Stimulated activated CD8-positive, alpha-beta memory T cell treated with anti-CD3 and anti-CD28 coated beads, Interleukin-2, amount 100 ng/mL, for 48 hours (primary cell): ENCODE measurements around the gene OR52W1.

Experiments used
- DNase-seq, 2 donors: peaks; one replicate each; pipeline ENCODE4 v3.0.0-alpha.2; 2020; ENCODE audit warnings: low read depth in 2 of 2

The OR52W1 gene, protein sequence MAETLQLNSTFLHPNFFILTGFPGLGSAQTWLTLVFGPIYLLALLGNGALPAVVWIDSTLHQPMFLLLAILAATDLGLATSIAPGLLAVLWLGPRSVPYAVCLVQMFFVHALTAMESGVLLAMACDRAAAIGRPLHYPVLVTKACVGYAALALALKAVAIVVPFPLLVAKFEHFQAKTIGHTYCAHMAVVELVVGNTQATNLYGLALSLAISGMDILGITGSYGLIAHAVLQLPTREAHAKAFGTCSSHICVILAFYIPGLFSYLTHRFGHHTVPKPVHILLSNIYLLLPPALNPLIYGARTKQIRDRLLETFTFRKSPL

DNA sequence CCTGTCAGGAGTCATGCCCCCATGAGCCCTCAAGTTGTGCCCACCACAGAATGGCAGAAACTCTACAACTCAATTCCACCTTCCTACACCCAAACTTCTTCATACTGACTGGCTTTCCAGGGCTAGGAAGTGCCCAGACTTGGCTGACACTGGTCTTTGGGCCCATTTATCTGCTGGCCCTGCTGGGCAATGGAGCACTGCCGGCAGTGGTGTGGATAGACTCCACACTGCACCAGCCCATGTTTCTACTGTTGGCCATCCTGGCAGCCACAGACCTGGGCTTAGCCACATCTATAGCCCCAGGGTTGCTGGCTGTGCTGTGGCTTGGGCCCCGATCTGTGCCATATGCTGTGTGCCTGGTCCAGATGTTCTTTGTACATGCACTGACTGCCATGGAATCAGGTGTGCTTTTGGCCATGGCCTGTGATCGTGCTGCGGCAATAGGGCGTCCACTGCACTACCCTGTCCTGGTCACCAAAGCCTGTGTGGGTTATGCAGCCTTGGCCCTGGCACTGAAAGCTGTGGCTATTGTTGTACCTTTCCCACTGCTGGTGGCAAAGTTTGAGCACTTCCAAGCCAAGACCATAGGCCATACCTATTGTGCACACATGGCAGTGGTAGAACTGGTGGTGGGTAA is at the start of gene OR52W1:
Gene OR52W1, plus strand, starts transcription at position 51 of the 637 bp plus-strand sequence. Its CDS starts 0 bp downstream, at position 51.
- no peak for DNase-seq

DNA sequence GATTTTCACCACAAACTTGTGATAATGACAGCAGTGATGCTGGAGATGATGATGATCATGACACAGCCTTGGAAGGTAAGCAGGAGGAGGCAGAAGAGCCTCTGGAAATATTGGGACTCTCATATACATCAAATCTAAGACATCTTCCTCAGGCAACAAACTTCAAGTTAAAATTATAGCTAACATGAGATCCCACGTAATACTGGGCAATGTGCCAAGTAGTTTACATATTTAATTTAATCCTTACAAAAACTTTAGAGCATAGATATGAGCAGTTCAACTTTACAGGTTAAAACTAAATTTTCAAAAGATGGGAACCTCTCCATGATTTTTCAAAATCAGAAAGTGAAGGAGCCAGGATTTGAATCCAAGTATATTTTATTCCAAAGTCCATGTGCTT is 47.9 kb upstream of the OR52W1 start:
- DNase-seq, result no peak

DNA sequence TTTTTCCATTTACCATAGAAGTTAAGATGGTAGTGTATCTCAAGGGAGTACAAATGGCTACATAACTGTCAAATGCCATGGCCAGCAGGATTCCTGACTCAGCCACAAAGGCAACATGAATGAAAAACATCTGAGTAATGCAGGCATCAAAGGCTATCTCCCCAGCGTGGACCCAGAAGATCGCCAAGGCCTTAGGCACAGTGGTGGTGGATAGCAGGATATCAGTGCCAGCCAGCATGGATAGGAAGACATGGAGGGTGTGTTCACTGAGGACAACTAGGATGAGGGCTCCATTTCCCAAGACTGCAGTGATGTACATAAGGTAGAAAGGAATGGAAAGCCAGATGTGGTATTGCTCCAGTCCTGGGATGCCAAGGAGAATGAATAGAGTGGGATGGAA is 46.9 kb upstream of the OR52W1 start:
- DNase-seq, result no peak

DNA sequence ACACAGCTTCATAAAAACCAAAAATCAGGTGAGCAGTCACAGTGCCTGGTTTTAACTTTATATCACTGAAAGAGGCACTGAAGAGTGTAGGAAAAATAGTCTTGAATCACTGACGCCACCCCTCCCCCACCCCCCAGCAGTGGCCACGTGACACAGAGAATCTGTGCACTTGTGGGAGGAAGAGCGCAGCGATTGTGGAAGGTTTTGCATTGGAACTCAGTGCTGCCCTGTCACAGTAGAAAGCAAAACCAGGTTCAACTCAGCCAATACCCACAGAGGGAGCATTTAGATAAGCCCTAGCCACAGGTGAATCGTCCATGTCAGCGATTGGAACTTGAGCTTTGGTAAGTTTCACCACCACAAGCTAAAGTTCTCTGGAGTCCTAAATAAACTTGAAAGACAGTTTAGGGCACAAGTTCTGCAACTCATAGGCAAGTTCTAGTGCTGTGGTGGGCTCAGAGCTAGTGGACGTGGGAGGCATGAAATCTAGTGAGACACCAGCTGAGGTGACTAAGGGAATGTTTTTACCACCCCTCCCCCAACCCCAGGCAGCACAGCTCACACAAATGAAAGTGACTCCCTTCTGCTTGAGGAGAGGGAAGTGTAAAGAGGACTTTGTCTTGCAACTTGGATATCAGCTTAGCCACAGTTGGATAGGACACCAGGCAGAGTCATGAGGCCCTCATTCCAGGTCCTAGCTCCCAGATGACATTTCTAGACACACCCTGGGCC is 42.2 kb upstream of the OR52W1 start:
- no peak for DNase-seq

DNA sequence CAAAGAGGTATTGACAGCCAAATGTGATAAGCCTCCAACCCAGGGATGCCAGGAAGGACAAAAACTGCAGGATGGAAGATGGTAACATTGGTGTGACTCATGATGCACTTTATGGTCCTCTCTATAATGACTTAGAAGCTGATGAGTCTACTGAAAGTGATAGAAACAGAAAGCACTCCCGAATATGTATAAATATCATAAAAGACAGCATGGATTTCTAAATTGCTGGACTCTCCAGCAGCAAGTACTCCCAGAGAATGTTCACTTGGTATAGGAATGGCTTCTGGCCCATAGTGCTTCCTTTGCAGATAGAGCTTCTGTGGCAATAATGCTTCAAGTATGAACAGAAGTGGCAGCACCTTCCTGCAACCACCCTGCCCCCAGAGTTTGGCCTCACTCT is 28.8 kb upstream of the OR52W1 start, which contains the start of gene OR52B2:
Gene OR52B2, minus strand, starts transcription at position 101 of the 400 bp plus-strand sequence. Its CDS starts 0 bp downstream, at position 101.
- DNase-seq, result no peak

DNA sequence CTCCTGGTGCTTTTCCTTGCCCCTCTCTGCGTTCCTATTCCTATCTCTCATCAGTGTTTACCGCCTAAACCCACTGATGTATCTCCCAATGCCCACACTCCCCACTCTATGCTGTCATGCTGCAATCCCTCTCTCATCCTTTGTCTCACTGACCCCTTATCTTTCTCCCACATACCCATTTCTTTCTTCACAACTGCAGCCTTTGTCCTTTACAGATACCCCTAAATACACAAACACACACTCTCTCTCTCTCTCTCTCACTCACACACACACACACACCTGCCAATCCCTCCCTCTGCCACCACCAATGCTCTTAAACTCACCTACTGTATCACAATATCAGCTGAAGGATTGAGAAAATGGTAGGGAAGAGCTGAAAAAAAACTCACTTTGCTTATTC is 23.6 kb upstream of the OR52W1 start:
- DNase-seq, result no peak

DNA sequence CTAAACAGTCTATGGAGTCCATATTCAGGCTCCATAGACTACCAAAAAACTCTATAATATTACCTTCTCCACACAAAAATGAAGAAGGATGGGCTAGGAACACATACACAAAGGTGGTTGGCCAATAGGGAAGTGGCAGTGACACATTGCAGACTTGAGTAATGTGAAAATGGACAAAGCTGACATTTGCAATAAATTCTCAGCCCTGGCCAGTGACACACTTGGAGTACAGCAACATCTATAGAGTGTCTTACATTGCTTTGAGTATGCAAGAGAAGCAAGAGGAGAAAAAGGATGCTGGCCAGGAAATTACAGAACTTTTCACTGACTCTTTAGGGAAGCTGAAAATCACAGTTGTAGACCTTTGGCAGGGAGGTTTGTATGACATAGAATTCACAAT is 7.3 kb upstream of the OR52W1 start:
- DNase-seq, result no peak

DNA sequence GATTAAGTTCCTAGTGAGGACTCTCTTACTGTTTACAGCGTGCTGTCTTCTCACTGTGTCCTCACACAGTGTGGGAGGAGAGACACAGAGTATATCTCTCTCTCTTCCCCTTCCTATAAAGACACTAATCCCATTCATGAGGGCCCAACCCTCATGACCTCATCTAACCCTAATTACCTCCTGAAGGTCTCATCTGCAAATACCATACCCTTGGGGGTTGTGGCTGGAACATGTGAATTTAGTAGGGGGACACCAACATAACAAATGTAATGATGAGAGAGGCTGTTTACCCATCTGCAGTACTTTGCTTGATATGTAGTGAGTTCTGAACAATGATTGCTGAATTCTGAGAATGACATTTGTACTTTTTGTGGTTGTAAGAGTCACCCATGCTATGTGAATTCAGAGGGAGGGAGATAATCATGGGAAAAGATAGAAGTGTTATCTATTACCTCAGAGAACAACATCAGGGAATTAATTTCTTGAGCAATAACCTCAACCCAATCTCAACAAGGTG is 4.9 kb upstream of the OR52W1 start:
- no peak for DNase-seq

DNA sequence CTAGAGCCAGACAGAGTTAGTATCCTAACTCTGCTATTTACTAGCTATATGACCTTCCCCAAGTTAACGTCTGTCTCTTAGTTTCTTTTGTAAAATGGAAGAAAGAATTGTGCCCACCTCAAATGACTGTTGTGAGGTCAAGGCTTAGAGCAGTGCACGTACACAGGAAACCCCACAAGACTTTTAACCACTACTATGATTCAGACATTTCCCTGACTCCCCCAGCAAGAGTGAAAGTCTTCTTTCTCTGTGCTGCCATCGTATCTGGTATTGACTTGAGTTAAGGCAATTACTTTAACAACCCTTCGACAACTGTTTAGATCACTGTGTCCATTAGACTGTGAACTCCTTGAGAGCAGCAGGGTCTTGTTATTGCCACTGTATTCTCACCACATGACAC is 2.6 kb upstream of the OR52W1 start:
- no peak for DNase-seq

DNA sequence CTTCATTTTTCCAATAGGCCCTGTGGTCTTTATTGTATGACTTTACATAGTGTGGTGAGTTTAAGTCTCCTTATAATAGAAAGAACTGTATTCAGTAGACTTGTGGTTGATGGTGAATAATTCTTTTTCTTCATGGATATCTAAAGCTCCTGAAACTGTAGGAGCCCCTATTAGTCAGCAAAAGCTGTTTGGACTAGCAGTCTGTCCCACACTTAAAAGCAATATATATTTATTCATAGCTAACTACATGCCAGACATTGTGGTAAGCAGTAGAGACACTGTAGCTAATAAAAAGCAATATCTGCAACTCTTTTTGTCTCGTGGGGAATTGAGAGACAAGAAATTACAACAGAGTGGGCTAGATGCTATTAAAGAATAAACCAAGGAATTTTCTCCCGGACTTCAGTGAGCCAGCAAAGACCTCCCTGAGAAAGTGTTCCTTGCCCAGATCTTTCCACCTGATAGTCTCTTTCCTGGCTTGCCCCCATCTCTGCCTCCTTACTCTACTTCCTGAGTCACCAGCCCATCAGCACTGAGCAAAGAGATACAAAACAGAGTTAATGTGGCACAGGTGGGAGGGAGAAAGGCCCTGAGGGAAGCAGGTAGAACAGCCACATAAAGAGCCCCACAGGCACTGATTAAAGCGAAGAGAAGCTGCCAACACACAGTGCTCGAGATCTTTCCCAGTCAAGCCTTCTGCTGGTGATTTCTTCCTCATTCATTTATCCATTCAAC is 1.4 kb upstream of the OR52W1 start:
- no peak for DNase-seq

DNA sequence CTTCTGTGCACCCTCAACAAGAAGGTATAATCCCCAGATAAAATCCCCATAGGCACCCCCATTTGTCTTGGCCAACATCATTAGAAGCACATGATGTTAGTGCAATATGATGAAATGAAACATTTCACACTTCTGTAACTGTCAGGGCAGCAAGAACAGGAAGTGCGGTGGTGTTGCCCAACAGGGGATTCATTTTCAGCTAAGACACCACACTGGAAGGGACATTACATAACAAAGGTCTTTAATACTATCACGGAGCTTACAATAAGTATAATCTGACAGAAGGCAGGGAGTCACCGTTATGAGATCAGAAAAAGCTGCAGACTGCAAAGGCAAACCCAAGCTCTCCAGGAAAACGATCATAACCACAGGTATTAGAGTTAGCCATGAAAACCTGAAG is 2.0 kb downstream of the OR52W1 start:
- DNase-seq, result no peak

DNA sequence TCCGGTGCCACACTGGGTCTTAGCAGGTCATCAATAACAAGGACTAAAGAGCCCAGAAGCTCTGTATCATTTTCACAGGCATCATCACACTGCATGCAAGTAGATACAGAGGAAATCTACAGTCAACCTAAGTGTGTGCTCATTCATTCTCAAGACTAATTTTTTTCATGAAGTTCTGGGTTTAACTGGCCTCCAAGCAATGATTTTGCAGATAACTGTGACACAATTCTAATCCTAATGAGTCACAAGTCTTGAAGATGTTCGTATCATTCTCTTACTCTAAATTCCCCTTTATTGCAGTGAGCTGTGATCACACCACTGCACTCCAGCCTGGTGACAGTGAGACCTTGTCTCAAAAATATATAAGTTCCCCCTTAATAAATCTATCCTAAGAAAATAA is 2.5 kb downstream of the OR52W1 start:
- no peak for DNase-seq

DNA sequence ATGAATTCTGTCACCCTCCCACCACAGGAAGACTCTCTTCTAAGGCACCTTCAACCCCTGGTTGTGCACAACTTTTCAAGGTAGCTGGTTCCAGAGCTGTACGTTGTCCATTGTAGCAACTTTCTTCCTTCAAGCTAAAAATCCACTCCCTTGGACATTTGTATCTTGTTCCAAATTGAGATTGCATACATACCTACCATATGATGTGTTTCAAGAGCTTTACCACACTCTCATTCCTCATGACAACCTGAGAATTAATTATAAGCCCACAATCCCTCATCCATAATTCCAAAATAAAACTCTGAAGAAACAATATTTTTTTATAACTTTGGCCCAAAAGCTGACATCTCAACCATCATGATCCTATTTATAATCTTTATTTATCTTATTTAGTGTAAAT is 3.0 kb downstream of the OR52W1 start:
- DNase-seq, result no peak

DNA sequence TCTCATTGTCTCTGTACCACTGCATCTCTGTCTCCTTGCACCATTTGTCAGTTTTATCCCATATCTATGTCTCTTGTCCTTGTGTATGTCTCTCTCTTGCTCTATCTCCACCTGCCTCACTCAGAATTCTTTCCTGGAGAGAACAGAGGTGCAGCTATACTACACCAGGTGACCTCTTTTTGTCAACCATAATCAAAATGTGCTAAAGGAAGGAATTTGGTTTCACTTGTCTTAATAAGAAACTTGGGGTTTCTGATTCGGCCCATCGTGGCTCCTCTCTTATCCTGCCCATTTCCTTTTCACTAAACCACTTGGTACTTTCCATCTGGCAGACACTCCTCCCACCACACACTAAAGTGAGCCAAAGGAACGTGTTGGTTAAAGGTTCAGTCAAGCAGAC is 4.3 kb downstream of the OR52W1 start:
- DNase-seq, result no peak

DNA sequence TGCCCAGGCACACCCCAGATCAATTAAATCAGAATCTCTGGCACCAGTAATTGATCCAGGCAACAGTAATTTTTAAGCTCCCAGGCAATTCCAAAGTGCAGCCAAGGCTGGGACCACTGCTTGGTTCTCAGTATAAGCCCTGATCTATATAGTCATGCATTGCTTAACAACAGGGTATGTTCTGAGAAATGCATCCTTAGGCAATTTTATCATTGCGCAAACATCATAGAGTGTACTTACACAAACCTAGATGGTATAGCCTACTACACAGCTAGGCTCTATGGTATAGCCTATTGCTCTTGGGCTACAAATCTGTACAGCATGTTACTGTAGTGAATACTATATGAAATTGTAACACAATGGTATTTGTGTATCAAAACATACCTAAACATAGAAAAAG is 5.7 kb downstream of the OR52W1 start:
- DNase-seq, result no peak

DNA sequence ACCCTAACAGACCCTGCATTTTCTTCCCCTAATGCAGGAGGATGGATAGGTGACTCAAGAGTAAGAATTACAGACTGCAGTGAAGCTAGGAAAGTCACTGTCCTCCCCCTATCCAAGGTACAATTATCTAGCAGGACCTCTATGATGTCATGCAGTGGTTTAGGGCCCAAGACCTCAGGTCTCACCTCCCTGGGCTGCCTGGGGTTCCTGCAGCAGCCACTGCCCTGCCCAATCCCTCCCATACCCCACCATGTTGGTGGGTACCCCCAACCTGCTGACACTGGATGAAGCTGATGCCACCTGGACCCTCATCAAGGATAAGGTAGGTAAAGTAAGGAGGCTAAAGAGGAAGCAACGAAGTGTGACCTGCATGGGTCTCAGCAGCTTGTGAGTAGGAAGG is 6.3 kb downstream of the OR52W1 start, which contains the start of gene C11orf42:
Gene C11orf42, plus strand, starts transcription at position 192 of the 400 bp plus-strand sequence. Its CDS starts 59 bp downstream, at position 251.
- DNase-seq, result no peak

DNA sequence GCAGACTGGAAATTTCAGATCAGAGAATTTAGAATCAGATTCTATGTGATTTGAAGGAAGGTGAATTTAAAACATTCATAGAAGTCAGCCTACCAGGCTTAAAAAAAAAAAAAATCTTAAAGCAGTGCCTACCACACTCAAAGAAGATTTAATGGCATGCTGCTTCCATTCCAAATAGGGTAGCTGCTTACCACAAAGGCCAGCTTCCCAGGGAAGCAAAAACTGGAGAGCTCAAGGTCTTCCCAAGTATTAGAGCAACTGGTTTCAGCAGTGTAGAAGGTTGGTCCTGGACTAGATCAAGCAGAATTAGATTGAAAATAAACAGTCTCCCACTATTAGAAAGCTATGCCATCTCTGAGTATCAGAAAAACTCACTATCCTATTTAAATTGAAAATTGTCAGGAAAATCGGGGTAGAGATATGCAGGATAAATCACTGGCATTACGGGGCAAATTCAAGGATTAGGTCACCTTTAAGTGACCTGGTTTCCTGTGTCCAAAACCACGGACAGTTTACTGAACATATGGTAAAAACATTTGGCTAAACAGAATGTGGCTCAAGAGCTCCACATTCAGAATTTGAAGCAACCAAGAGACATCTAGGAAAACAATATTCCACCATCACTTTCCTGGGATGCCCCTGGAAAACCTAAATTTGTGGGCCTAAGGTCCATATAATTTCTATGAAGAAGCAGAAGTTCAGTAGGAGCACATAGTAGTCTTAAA is 7.6 kb downstream of the OR52W1 start:
- no peak for DNase-seq

DNA sequence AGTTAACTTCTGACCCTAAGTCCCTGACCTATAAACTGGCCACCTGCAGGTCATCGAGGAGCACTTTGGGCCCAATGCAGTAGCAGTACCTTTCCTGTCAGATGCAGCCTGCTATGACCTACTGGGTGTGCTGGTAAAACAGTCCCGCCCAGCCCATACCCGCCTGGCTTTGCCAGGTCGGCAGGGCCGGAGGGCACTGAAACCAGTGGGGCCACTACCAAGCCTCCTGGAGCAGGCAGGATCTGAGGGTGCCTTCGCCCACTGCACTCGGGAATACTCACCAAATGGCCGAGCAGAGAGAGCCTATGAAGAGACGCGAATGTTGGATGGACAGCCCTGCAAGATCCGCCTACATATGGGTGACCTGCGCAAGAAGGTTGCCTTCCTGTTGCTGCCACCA is 10.8 kb downstream of the OR52W1 start:
- no peak for DNase-seq

DNA sequence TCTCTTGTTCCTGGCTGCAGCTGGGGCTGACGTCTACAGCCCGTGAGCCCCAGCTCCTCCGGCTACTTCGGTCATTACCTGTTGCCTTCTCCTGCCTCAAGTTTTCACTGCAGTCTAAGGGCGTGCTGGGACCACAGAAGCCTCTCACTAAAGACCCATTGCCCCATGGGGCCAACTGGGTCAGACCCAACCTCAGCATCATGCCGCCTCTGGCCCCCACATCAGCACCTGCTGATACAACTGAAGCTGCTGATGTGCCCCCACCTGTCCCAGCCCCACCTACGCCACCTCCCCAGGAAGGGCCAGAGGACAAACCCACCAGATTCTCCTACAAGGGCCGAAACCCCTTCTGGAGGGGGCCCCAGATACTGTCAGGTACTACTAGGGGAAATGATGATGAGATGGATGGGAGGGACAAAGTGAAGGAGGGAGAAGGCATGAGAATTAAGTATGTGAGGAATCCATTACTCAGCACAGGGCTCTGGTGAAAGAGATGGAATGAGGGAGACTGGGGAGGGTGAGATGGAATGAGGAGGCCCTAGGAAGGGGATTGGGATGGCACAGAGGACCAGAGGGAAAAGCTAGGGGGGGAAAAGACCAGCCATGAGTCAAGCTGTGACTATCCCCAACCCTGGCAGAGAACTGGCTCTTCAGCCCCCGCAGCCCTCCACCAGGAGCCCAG is 11.4 kb downstream of the OR52W1 start:
- DNase-seq, result no peak

DNA sequence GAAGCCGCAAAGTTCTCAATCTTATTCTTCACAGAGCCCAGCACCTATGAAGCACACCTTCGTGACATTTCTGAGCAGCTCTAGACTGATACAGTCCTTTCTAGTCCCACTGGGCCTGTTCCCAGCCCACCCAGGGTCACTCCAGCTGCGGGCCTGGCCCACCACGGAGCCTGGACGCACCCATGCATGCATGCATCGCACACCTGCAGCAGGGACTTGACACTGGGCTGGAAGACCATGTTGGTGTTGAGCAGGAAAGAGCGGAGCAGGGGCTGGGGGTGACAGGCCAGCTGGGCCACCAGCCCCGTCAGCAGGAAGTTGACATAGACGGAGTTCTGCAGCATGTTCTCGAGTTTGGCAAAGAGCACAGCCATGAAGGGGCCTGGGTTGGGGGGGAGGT is 15.5 kb downstream of the OR52W1 start:
- no peak for DNase-seq

DNA sequence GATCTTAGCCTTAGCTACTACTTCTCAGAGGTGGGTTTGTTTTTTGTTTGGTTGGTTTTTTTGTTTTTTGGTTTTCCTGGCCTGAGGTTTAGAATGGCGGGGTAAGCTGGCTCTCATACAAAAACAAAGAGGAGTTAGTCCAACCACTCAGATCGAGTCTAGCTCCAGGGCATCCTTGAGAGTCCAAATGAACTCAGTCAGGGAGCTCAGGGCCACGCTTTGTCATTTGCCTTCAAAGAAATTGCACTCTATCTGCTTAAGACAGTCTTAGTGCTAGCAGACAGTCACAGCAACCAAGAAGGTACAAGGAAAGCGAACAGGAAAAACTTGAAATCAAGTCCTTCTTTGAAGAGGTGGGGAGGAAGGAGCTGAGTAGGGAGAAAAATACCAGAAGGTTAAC is 17.5 kb downstream of the OR52W1 start:
- no peak for DNase-seq
